ENCODE results near the gene HLA-DPB1.
"Not testable (repeated sequence)": the region's sequence is repeated elsewhere in the genome, so short reads cannot be mapped to it uniquely, and the experiment has no call there.

The HLA-DPB1 gene

GRCh38 chr6:33061987-33062386 lies 13.8 kb upstream of the HLA-DPB1 start:
- no peak for DNase-seq (ENCODE audit: low read depth, low spot score)
- in situ Hi-C loops (cut with HindIII; ENCODE audit: low sequenced_read_pairs): no loop called here
- no peak overlapping the region for H3K4me3 ChIP-seq (ENCODE audit: low read depth, low read length)
- no peak for TF ChIP-seq CTCF (IDR thresholded peaks at IDR 0.05; ENCODE audit: low read depth, low read length)

- H3K4me3 ChIP-seq (ENCODE audit: low read depth, low read length); DNase-seq (ENCODE audit: low read depth, low spot score); in situ Hi-C loops (cut with HindIII; ENCODE audit: low sequenced_read_pairs): not testable (repeated sequence)
Observed at GRCh38 chr6:33063435-33063834, 12.4 kb upstream of the HLA-DPB1 start.

GRCh38 chr6:33064723-33065122 lies 11.1 kb upstream of the HLA-DPB1 start:
- no peak overlapping the region for H3K4me3 ChIP-seq (ENCODE audit: low read depth, low read length)
- in situ Hi-C loops (cut with HindIII; ENCODE audit: low sequenced_read_pairs): no loop called here
- no peak for DNase-seq (ENCODE audit: low read depth, low spot score)
- TF ChIP-seq CTCF (IDR thresholded peaks at IDR 0.05; ENCODE audit: low read depth, low read length): no peak

GRCh38 chr6:33065312-33065711 lies 10.5 kb upstream of the HLA-DPB1 start:
- in situ Hi-C loops (cut with HindIII; ENCODE audit: low sequenced_read_pairs): no loop called here
- TF ChIP-seq CTCF (IDR thresholded peaks at IDR 0.05; ENCODE audit: low read depth, low read length): no peak
- H3K4me3 ChIP-seq (ENCODE audit: low read depth, low read length): no peak overlapping the region
- DNase-seq (ENCODE audit: low read depth, low spot score): no peak

- TF ChIP-seq CTCF (IDR thresholded peaks at IDR 0.05; ENCODE audit: low read depth, low read length): no peak
- no peak for DNase-seq (ENCODE audit: low read depth, low spot score)
- no peak overlapping the region for H3K4me3 ChIP-seq (ENCODE audit: low read depth, low read length)
- in situ Hi-C loops (cut with HindIII; ENCODE audit: low sequenced_read_pairs): no loop called here
Observed at GRCh38 chr6:33066917-33067521, 8.8 kb upstream of the HLA-DPB1 start.

- TF ChIP-seq CTCF (IDR thresholded peaks at IDR 0.05; ENCODE audit: low read depth, low read length): no peak
- H3K4me3 ChIP-seq (ENCODE audit: low read depth, low read length): no peak overlapping the region
- DNase-seq (ENCODE audit: low read depth, low spot score): no peak
- in situ Hi-C loops (cut with HindIII; ENCODE audit: low sequenced_read_pairs): no loop called here
Observed at GRCh38 chr6:33069021-33069738, 6.6 kb upstream of the HLA-DPB1 start.

GRCh38 chr6:33070909-33071308 lies 4.9 kb upstream of the HLA-DPB1 start:
- in situ Hi-C loops (cut with HindIII; ENCODE audit: low sequenced_read_pairs): no loop called here
- DNase-seq (ENCODE audit: low read depth, low spot score): no peak
- no peak for TF ChIP-seq CTCF (IDR thresholded peaks at IDR 0.05; ENCODE audit: low read depth, low read length)
- H3K4me3 ChIP-seq (ENCODE audit: low read depth, low read length): no peak overlapping the region
